Neural crest cell (in vitro differentiated cells): ENCODE results near the gene SHISA9. TPM values are rescaled to one million over a fixed set of nuclear protein-coding genes. Genes with fewer than 3 reads are reported as not detected.

Experiments used
- DNase-seq: peaks from one replicate; pipeline ENCODE4 v3.0.0; 2021; ENCODE audit warnings: low read depth, mixed read lengths, low spot score
- H3K27ac Mint-ChIP-seq: one replicate; pipeline ENCODE4 v1.8.0; 2021; ENCODE audit warnings: mild to moderate bottlenecking, mixed read lengths; ENCODE audit not compliant: unreplicated experiment
- H3K27me3 Mint-ChIP-seq: 2 replicates; pipeline ENCODE4 v1.8.0; 2021; ENCODE audit warnings: low read depth, mild to moderate bottlenecking, mixed read lengths
- H3K36me3 Mint-ChIP-seq: 2 replicates; pipeline ENCODE4 v1.8.0; 2021; ENCODE audit warnings: low read depth, mild to moderate bottlenecking, mixed read lengths
- H3K4me1 Mint-ChIP-seq: 2 replicates; pipeline ENCODE4 v1.8.0; 2021; ENCODE audit warnings: mixed read lengths
- H3K4me3 Mint-ChIP-seq: one replicate; pipeline ENCODE4 v1.8.0; 2021; ENCODE audit warnings: mild to moderate bottlenecking, mixed read lengths
- H3K9me3 Mint-ChIP-seq: 2 replicates; pipeline ENCODE4 v1.8.0; 2021; ENCODE audit warnings: mixed read lengths
- total RNA-seq: library from RNA; stranded (reverse); gene quantifications from 2 replicates; pipeline ENCODE4 v1.2.1, GENCODE V29; 2021
- TF ChIP-seq, protein P1 (sequence below): fragments of 200-600 bp; sonication (generic); conservative IDR thresholded peaks from 2 replicates; pipeline ENCODE4 v1.5.0; 2021; ENCODE audit warnings: antibody characterized with exemption, mild to moderate bottlenecking

The SHISA9 gene
- total RNA-seq, 1 donor from 2014 or later: 1.3 TPM

DNA sequence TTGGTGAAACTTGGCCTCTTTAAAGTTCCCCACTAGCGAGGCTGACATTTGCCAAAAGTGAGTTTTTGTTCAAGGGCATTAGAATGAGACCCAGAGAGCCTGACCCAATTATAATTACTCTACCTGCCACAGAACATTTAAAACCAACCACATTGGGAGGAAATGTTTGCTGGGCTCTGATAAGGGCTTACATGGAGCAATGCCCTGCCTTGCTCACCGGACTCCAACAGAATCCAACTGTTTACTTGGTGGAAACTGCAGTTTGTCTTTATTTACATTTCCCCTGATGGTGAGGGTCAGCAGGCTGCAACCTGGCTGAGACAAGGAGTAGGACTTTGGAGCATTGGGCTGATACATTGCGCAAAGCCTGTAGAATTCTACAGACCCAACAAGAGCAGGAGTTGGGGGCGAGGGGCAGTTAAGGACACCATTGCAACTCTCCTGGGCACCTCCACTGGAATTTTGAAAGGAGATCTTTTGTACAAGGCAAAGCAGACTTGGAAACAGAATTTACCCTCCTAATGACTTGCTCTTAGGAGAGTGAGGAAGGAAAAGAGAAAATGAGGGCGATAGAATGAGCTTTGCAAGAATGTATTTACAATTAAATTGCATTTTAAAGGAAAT is 368.6 kb downstream of the SHISA9 start:
- DNase-seq: no peak
- no peaks in the 10 kb centered on the region for H3K4me1 Mint-ChIP-seq
- no peaks in the 10 kb centered on the region for H3K36me3 Mint-ChIP-seq
- TF ChIP-seq, protein P1, sequence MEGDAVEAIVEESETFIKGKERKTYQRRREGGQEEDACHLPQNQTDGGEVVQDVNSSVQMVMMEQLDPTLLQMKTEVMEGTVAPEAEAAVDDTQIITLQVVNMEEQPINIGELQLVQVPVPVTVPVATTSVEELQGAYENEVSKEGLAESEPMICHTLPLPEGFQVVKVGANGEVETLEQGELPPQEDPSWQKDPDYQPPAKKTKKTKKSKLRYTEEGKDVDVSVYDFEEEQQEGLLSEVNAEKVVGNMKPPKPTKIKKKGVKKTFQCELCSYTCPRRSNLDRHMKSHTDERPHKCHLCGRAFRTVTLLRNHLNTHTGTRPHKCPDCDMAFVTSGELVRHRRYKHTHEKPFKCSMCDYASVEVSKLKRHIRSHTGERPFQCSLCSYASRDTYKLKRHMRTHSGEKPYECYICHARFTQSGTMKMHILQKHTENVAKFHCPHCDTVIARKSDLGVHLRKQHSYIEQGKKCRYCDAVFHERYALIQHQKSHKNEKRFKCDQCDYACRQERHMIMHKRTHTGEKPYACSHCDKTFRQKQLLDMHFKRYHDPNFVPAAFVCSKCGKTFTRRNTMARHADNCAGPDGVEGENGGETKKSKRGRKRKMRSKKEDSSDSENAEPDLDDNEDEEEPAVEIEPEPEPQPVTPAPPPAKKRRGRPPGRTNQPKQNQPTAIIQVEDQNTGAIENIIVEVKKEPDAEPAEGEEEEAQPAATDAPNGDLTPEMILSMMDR: no peak
- H3K27me3 Mint-ChIP-seq: peaks cover 43% of the 10 kb centered on the region
- H3K4me3 Mint-ChIP-seq: no peak overlapping the region
- H3K9me3 Mint-ChIP-seq: no peaks in the 10 kb centered on the region
- H3K27ac Mint-ChIP-seq: no peak overlapping the region

DNA sequence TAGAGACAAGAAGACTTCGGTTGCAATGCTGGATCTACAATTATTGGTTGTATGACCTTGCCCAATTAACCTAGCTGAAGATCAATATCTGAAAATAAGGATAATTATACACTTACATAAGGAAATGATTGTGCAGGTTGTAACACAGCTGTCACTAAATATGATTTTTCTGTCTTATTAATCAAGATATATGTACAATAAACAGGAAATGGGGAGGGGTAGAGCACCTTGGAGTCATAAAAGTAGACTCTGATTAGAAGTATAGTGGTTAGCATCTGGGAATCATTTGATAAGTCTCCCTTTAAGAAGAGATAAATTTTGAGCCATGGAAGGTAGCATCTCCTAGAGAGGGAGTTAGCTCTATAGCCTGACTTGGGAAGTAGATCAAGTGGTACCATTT is 369.2 kb downstream of the SHISA9 start:
- Mint-ChIP-seq H3K36me3 (no peaks in the 10 kb centered on the region), H3K27ac (no peak overlapping the region), H3K4me3 (no peak overlapping the region), H3K4me1 (no peaks in the 10 kb centered on the region), H3K9me3 (no peaks in the 10 kb centered on the region), H3K27me3 (peaks cover 40% of the 10 kb centered on the region)
- TF ChIP-seq, protein P1: no peak
- DNase-seq: no peak

DNA sequence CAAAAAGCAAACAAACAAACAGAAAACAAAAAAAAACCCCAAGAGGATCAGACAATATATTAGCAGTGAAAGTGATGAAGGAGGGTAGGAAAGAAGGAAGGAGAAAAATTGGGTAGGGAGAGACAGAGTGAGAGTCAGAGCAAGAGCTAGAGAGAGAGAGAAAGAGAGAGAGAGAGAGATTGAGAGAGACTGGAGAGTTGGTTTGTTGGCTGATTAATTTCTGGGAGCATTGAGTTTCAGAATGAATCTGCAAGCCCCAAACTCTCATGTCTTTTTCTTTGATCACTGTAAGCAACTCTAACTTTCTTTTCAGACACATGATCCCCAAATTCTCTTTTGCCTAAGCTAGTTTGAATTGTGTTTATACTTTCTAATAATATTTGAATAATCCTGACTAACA is 388.1 kb downstream of the SHISA9 start:
- Mint-ChIP-seq H3K4me1 (no peaks in the 10 kb centered on the region), H3K27ac (no peak overlapping the region)

More for the DNA sequence above, 388.1 kb downstream of the SHISA9 start:
- no peak overlapping the region for H3K4me3 Mint-ChIP-seq
- TF ChIP-seq, protein P1: no peak
- no peak for DNase-seq
- peaks cover 2% of the 10 kb centered on the region for H3K9me3 Mint-ChIP-seq
- no peaks in the 10 kb centered on the region for H3K36me3 Mint-ChIP-seq
- H3K27me3 Mint-ChIP-seq: peaks cover 19% of the 10 kb centered on the region

Other genes with a start within 250 kb of the SHISA9 start
- 6.9 and 7.6 TPM in 2 replicates for gene CPPED1, start 97.7 kb upstream of the SHISA9 start, total RNA-seq